ENCODE data around the gene MYCBPAP. TPM values are rescaled to one million over a fixed set of nuclear protein-coding genes. Genes with fewer than 3 reads are reported as not detected.

MYCBPAP gene
- total and polyA plus RNA-seq, 2 donors from 2014 or later: 0.72 to 2.9 TPM

DNA sequence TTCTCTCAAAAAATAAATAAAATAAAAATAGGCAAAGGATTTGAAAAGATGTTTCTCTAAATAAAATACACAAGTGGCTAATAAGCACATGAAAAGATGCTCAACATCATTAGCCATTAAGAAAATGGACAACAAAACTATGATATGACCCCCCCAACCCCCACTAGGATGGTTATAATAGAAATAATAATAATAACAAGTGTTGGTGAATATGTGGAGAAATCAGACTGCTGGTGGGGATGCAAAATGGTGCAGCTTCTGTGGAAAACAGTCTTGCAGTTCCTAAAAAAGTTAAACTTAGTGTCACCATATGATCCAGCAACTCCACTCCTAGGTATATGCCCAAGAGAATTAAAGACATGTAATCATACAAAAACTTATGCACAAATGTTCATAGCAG lies 9.0 kb upstream of the MYCBPAP start:
- no peaks in the 10 kb centered on the region for H3K36me3 ChIP-seq (ENCODE audit: control insufficient read depth in 2 of 3, insufficient read depth in 3 of 3, low read length in 3 of 3)
- no peak overlapping the region for H3K27ac ChIP-seq (ENCODE audit: low read depth in 2 of 2, low read length in 2 of 2)
- intact Hi-C loops (cut with DNase I): no loop called here
- no peaks in the 10 kb centered on the region for H3K27me3 ChIP-seq (ENCODE audit: control insufficient read depth, insufficient read depth, low read length)
- H3K9ac ChIP-seq (ENCODE audit: low read length in 3 of 3): no peak overlapping the region
- H3K9me3 ChIP-seq (ENCODE audit: control insufficient read depth in 2 of 3, insufficient read depth in 1 of 3, low read length in 3 of 3): no peaks in the 10 kb centered on the region
- DNase-seq (no peak), FAIRE-seq (no peak)
- TF ChIP-seq, protein P1, sequence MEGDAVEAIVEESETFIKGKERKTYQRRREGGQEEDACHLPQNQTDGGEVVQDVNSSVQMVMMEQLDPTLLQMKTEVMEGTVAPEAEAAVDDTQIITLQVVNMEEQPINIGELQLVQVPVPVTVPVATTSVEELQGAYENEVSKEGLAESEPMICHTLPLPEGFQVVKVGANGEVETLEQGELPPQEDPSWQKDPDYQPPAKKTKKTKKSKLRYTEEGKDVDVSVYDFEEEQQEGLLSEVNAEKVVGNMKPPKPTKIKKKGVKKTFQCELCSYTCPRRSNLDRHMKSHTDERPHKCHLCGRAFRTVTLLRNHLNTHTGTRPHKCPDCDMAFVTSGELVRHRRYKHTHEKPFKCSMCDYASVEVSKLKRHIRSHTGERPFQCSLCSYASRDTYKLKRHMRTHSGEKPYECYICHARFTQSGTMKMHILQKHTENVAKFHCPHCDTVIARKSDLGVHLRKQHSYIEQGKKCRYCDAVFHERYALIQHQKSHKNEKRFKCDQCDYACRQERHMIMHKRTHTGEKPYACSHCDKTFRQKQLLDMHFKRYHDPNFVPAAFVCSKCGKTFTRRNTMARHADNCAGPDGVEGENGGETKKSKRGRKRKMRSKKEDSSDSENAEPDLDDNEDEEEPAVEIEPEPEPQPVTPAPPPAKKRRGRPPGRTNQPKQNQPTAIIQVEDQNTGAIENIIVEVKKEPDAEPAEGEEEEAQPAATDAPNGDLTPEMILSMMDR (IDR thresholded peaks at IDR 0.05; ENCODE audit: borderline replicate concordance, extremely low read depth, insufficient read depth): no peak
- H3K4me3 ChIP-seq (ENCODE audit: low read length in 3 of 3): no peak overlapping the region
- no peaks in the 10 kb centered on the region for H3K4me1 ChIP-seq (ENCODE audit: control insufficient read depth in 2 of 3, insufficient read depth in 2 of 3, low read depth in 1 of 3, low read length in 3 of 3)

DNA sequence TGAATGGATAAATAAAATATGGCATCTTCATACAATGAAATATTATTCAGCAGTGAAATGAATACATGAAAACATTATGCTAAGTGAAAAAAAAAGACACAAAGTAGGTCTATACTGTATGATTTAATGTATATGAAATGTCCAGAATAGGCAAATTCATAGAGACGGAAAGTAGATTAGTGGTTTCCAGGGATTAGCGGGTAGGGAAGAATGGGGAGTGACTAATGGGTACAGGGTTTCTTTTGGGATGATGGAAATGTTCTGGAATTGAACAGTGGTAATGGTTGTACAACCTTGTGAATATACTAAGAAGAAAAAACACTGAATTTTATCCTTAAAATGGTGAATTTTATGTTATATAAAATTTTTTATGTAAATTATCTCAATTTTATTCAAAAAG lies 8.5 kb upstream of the MYCBPAP start:
- no peaks in the 10 kb centered on the region for H3K9me3 ChIP-seq (ENCODE audit: control insufficient read depth in 2 of 3, insufficient read depth in 1 of 3, low read length in 3 of 3)
- TF ChIP-seq, protein P1 (IDR thresholded peaks at IDR 0.05; ENCODE audit: borderline replicate concordance, extremely low read depth, insufficient read depth): no peak
- no peak for FAIRE-seq

DNA sequence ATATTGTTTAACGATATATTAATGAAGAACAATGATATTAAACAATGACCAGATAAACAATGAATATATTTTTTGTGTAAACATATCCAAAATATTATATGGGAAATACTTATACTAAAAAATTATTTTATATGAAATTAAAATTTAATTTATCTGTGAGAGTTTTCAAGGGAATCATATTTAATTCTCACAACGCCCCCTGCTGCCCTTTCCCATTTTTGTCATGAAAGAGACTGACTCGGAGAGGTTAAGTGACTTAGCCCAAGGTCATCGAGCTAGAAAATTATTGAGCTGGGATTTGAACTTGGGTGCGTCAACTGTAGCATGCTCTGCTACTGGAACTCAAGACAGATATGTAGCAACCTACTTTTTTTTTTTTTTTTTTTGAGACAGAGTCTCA lies 7.2 kb upstream of the MYCBPAP start:
- peak; percentile 69 for FAIRE-seq
- H3K27me3 ChIP-seq (ENCODE audit: control insufficient read depth, insufficient read depth, low read length): no peaks in the 10 kb centered on the region
- intact Hi-C loops (cut with DNase I): no loop called here

More for the DNA sequence above, 8.5 kb upstream of the MYCBPAP start:
- no peaks in the 10 kb centered on the region for H3K36me3 ChIP-seq (ENCODE audit: control insufficient read depth in 2 of 3, insufficient read depth in 3 of 3, low read length in 3 of 3)
- no peak overlapping the region for H3K27ac ChIP-seq (ENCODE audit: low read depth in 2 of 2, low read length in 2 of 2)
- no peaks in the 10 kb centered on the region for H3K4me1 ChIP-seq (ENCODE audit: control insufficient read depth in 2 of 3, insufficient read depth in 2 of 3, low read depth in 1 of 3, low read length in 3 of 3)
- H3K27me3 ChIP-seq (ENCODE audit: control insufficient read depth, insufficient read depth, low read length): no peaks in the 10 kb centered on the region
- intact Hi-C loops (cut with DNase I): no loop called here
- no peak overlapping the region for H3K9ac ChIP-seq (ENCODE audit: low read length in 3 of 3)
- H3K4me3 ChIP-seq (ENCODE audit: low read length in 3 of 3): no peak overlapping the region
- no peak for DNase-seq

More for the DNA sequence above, 7.2 kb upstream of the MYCBPAP start:
- no peak overlapping the region for H3K4me3 ChIP-seq (ENCODE audit: low read length in 3 of 3)
- no peaks in the 10 kb centered on the region for H3K36me3 ChIP-seq (ENCODE audit: control insufficient read depth in 2 of 3, insufficient read depth in 3 of 3, low read length in 3 of 3)
- H3K9me3 ChIP-seq (ENCODE audit: control insufficient read depth in 2 of 3, insufficient read depth in 1 of 3, low read length in 3 of 3): no peaks in the 10 kb centered on the region
- H3K9ac ChIP-seq (ENCODE audit: low read length in 3 of 3): no peak overlapping the region
- no peaks in the 10 kb centered on the region for H3K4me1 ChIP-seq (ENCODE audit: control insufficient read depth in 2 of 3, insufficient read depth in 2 of 3, low read depth in 1 of 3, low read length in 3 of 3)
- TF ChIP-seq, protein P1 (IDR thresholded peaks at IDR 0.05; ENCODE audit: borderline replicate concordance, extremely low read depth, insufficient read depth): peak; percentile 19
- H3K27ac ChIP-seq (ENCODE audit: low read depth in 2 of 2, low read length in 2 of 2): no peak overlapping the region
- DNase-seq: no peak

All from kidney (tissue), 14 donors.